ENCODE data around the gene SYNDIG1L.
A peak's percentile ranks its signal among the peaks of the same experiment; 100 is the strongest.
"Not testable (repeated sequence)": the region's sequence is repeated elsewhere in the genome, so short reads cannot be mapped to it uniquely, and the experiment has no call there.

Gene SYNDIG1L

GRCh38 chr14:74400031-74400685, 25.9 kb downstream of the SYNDIG1L start:
- peak; percentile 13 for DNase-seq (ENCODE audit: low read depth)
- peak; percentile 21 for TF ChIP-seq CTCF (IDR thresholded peaks at IDR 0.05; ENCODE audit: low read length, missing control alignments)
- no peak overlapping the region for H3K4me3 ChIP-seq (replicated peaks; ENCODE audit: low read depth, low read length)

- H3K4me3 ChIP-seq (replicated peaks; ENCODE audit: low read depth, low read length): no peak overlapping the region
- no peak for TF ChIP-seq CTCF (IDR thresholded peaks at IDR 0.05; ENCODE audit: low read length, missing control alignments)
- no peak for DNase-seq (ENCODE audit: low read depth)
Observed at GRCh38 chr14:74395094-74395493, 30.9 kb downstream of the SYNDIG1L start.

GRCh38 chr14:74394549-74394948, 31.5 kb downstream of the SYNDIG1L start:
- TF ChIP-seq CTCF (IDR thresholded peaks at IDR 0.05; ENCODE audit: low read length, missing control alignments): no peak
- H3K4me3 ChIP-seq (replicated peaks; ENCODE audit: low read depth, low read length): no peak overlapping the region
- DNase-seq (ENCODE audit: low read depth): no peak

GRCh38 chr14:74392616-74393570, 33.1 kb downstream of the SYNDIG1L start:
- no peak for TF ChIP-seq CTCF (IDR thresholded peaks at IDR 0.05; ENCODE audit: low read length, missing control alignments)
- no peak for DNase-seq (ENCODE audit: low read depth)
- H3K4me3 ChIP-seq (replicated peaks; ENCODE audit: low read depth, low read length): no peak overlapping the region

GRCh38 chr14:74391479-74391878, 34.5 kb downstream of the SYNDIG1L start:
- no peak for TF ChIP-seq CTCF (IDR thresholded peaks at IDR 0.05; ENCODE audit: low read length, missing control alignments)
- H3K4me3 ChIP-seq (replicated peaks; ENCODE audit: low read depth, low read length): no peak overlapping the region
- DNase-seq (ENCODE audit: low read depth): no peak

GRCh38 chr14:74390505-74390904, 35.5 kb downstream of the SYNDIG1L start:
- H3K4me3 ChIP-seq (replicated peaks; ENCODE audit: low read depth, low read length); DNase-seq (ENCODE audit: low read depth): not testable (repeated sequence)

GRCh38 chr14:74389980-74390379, 36.0 kb downstream of the SYNDIG1L start:
- H3K4me3 ChIP-seq (replicated peaks; ENCODE audit: low read depth, low read length): no peak overlapping the region
- TF ChIP-seq CTCF (IDR thresholded peaks at IDR 0.05; ENCODE audit: low read length, missing control alignments): no peak
- DNase-seq (ENCODE audit: low read depth): no peak
